ENCODE data around the gene HMGA1. TPM values are rescaled to one million over a fixed set of nuclear protein-coding genes. Genes with fewer than 3 reads are reported as not detected.

The HMGA1 gene
- polyA plus RNA-seq, 3 donors = 11.4 to 37.9 (median 17.6) TPM

GRCh38 chr6:34272013-34272926, 35.6 kb downstream of the HMGA1 start:
- peaks cover 34% of the 10 kb centered on the region for H3K4me1 Mint-ChIP-seq
- Histone ChIP-seq H3K27me3 (ENCODE audit: control insufficient read depth in 2 of 2, insufficient read depth in 2 of 2, low read length in 2 of 2) (no peaks in the 10 kb centered on the region), H2AFZ (ENCODE audit: insufficient read depth, low read depth, low read length, poor library complexity, severe bottlenecking) (peak overlapping the region; percentile 85), H3K4me1 (ENCODE audit: control insufficient read depth in 1 of 2, insufficient read depth in 2 of 2, low read length in 2 of 2) (peaks cover 31 to 32% of the 10 kb centered on the region in 2 donors), H3K4me2 (replicated peaks; ENCODE audit: extremely low read depth, low read length, poor library complexity, severe bottlenecking) (peak overlapping the region; percentile 68), H3K79me2 (ENCODE audit: insufficient read depth, low read length) (no peaks in the 10 kb centered on the region), H3K36me3 (replicated peaks in 1 of 2; ENCODE audit: control insufficient read depth in 1 of 2, insufficient read depth in 2 of 2, low read length in 2 of 2) (no peaks in the 10 kb centered on the region), H4K20me1 (ENCODE audit: insufficient read depth, low read length) (no peaks in the 10 kb centered on the region), H3K9ac (ENCODE audit: insufficient read depth, low read length, poor library complexity, severe bottlenecking) (peak overlapping the region; percentile 63), H3K4me3 (replicated peaks in 1 of 3; ENCODE audit: low read depth in 2 of 3, low read length in 3 of 3) (peak overlapping the region in 1 of 3 experiments; percentile 60), H3K9me3 (replicated peaks in 1 of 2; ENCODE audit: control insufficient read depth in 1 of 2, insufficient read depth in 1 of 2, low read length in 2 of 2) (no peaks in the 10 kb centered on the region), H3K27ac (ENCODE audit: low read depth in 1 of 2, low read length in 2 of 2) (peak overlapping the region; percentile 65 to 84)
- H3K9me3 Mint-ChIP-seq = peaks cover 0 to 3% (median 0%) of the 10 kb centered on the region in 7 donors
- peaks cover 7 to 10% of the 10 kb centered on the region in 2 donors for H3K36me3 Mint-ChIP-seq
- H3K27ac Mint-ChIP-seq = peak overlapping the region; percentile 81 to 96 (median 90)
- H3K4me3 Mint-ChIP-seq = peak overlapping the region; percentile 56 to 86
- TF ChIP-seq CTCF (IDR thresholded peaks at IDR 0.05) = peak; percentile 18
- DNase-seq = peak; percentile 46 to 78 (median 63)
- peaks cover 0 to 1% (median 0%) of the 10 kb centered on the region in 3 donors for H3K27me3 Mint-ChIP-seq (ENCODE audit: low read depth in 3 of 3)
- WGBS (ENCODE audit: insufficient coverage) = 44% methylated on average over 9 of the region's 13 CpGs
- intact Hi-C loops (cut with micrococcal nuclease) = no loop called here

GRCh38 chr6:34273242-34273805, 36.7 kb downstream of the HMGA1 start:
- peak overlapping the region; percentile 65 to 84 for H3K27ac ChIP-seq (ENCODE audit: low read depth in 1 of 2, low read length in 2 of 2)

More at GRCh38 chr6:34273242-34273805, 36.7 kb downstream of the HMGA1 start:
- Histone ChIP-seq H3K27me3 (ENCODE audit: control insufficient read depth in 2 of 2, insufficient read depth in 2 of 2, low read length in 2 of 2) (no peaks in the 10 kb centered on the region), H3K4me2 (replicated peaks; ENCODE audit: extremely low read depth, low read length, poor library complexity, severe bottlenecking) (peak overlapping the region; percentile 56), H3K4me3 (replicated peaks in 1 of 3; ENCODE audit: low read depth in 2 of 3, low read length in 3 of 3) (peak overlapping the region in 1 of 3 experiments; percentile 60), H3K36me3 (replicated peaks in 1 of 2; ENCODE audit: control insufficient read depth in 1 of 2, insufficient read depth in 2 of 2, low read length in 2 of 2) (peaks cover 0 to 10% of the 10 kb centered on the region in 2 donors), H4K20me1 (ENCODE audit: insufficient read depth, low read length) (no peaks in the 10 kb centered on the region), H3K9ac (ENCODE audit: insufficient read depth, low read length, poor library complexity, severe bottlenecking) (peak overlapping the region; percentile 47), H2AFZ (ENCODE audit: insufficient read depth, low read depth, low read length, poor library complexity, severe bottlenecking) (peak overlapping the region; percentile 62), H3K9me3 (replicated peaks in 1 of 2; ENCODE audit: control insufficient read depth in 1 of 2, insufficient read depth in 1 of 2, low read length in 2 of 2) (no peaks in the 10 kb centered on the region), H3K79me2 (ENCODE audit: insufficient read depth, low read length) (no peaks in the 10 kb centered on the region), H3K4me1 (ENCODE audit: control insufficient read depth in 1 of 2, insufficient read depth in 2 of 2, low read length in 2 of 2) (peaks cover 31 to 32% of the 10 kb centered on the region in 2 donors)
- intact Hi-C loops (cut with micrococcal nuclease) = no loop called here
- 0% methylated on average over 1 of the region's 3 CpGs for WGBS (ENCODE audit: insufficient coverage)
- Mint-ChIP-seq H3K4me3 (peak overlapping the region; percentile 50 to 80), H3K9me3 (peaks cover 0 to 3% (median 0%) of the 10 kb centered on the region in 7 donors), H3K27me3 (ENCODE audit: low read depth in 3 of 3) (peaks cover 0 to 1% (median 0%) of the 10 kb centered on the region in 3 donors), H3K4me1 (peaks cover 37% of the 10 kb centered on the region), H3K36me3 (peaks cover 15 to 16% of the 10 kb centered on the region in 2 donors), H3K27ac (peak overlapping the region; percentile 81 to 96 (median 90))
- TF ChIP-seq CTCF (IDR thresholded peaks at IDR 0.05) = no peak
- peak; percentile 50 to 67 (median 66) for DNase-seq
